ENCODE results near the gene HERC3.

The HERC3 gene

DNA sequence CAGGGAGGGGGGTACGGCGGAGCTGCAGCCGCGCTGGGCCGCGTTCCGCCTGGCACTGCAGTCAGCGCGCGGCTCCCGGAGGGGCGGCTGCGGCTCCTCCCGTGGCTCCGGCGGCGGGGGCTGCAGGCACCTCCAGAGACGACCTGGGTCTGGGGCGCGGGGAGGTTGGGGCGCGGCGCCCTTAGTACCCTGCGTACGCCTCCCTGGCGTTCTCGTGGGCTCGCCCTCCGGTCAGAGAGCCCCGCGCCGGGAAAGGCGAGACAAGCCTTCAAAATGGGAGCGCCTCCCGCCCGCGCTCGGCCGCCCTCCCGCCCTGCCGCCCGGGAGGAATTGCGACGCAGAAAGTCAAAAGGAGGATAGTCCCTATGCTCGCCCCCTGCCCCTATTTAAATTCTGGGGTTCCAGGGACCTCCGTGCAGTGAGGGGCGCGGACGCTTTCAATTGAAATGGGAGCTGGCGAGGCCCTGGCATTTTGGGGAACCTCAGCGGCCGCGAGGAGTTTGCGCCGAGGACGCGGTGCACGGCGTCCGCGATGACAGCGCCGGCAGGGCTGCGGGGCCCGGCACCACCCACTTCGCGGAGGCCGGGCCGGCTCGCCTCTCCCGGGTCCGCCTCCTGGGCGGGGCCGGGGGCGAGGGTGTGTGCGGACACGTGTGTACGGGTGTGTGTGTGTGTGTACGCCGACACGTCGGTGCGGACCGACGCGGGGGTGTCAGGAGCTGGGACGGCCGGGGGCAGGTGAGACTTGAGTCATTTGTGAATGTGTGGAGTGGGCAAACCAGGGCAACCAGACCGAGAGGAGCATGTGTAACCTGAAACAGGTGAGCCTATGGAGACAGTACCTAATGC lies 544 bp downstream of the HERC3 start:
- no peaks in the 10 kb centered on the region for H3K27me3 ChIP-seq (ENCODE audit: insufficient read depth, low read length)
- no peaks in the 10 kb centered on the region for H3K9me3 ChIP-seq (ENCODE audit: low read length)
- H4K20me1 ChIP-seq (ENCODE audit: insufficient read depth, low read length): no peaks in the 10 kb centered on the region
- H3K9ac ChIP-seq (ENCODE audit: low read length): peak overlapping the region; percentile 72
- H3K27ac ChIP-seq (ENCODE audit: low read depth, low read length, poor library complexity, severe bottlenecking): no peak overlapping the region
- H3K4me3 ChIP-seq (ENCODE audit: low read depth, low read length, poor library complexity, severe bottlenecking): peak overlapping the region; percentile 75
- 0 out of 2 replicates have a peak overlapping the region, but pooled peaks have one; percentile 3 for H2AFZ ChIP-seq (ENCODE audit: low read length)
- peaks cover 7% of the 10 kb centered on the region; the same call in 1 of the 2 replicates for H3K36me3 ChIP-seq (ENCODE audit: insufficient read depth, low read length)
- H3K79me2 ChIP-seq (ENCODE audit: insufficient read depth, low read length): no peaks in the 10 kb centered on the region
- TF ChIP-seq CTCF (IDR thresholded peaks at IDR 0.05; ENCODE audit: low read length) (no peak), EZH2 (IDR thresholded peaks at IDR 0.05; ENCODE audit: borderline replicate concordance, low read length) (no peak)
- peaks cover 14% of the 10 kb centered on the region for H3K4me1 ChIP-seq (ENCODE audit: insufficient read depth, low read length, severe bottlenecking)
- H3F3A ChIP-seq (ENCODE audit: insufficient read depth, low read length): no peaks in the 10 kb centered on the region
- peak overlapping the region; percentile 69 for H3K4me2 ChIP-seq (ENCODE audit: low read length)
- H3K9me2 ChIP-seq (ENCODE audit: low read depth, low read length): no peaks in the 10 kb centered on the region

DNA sequence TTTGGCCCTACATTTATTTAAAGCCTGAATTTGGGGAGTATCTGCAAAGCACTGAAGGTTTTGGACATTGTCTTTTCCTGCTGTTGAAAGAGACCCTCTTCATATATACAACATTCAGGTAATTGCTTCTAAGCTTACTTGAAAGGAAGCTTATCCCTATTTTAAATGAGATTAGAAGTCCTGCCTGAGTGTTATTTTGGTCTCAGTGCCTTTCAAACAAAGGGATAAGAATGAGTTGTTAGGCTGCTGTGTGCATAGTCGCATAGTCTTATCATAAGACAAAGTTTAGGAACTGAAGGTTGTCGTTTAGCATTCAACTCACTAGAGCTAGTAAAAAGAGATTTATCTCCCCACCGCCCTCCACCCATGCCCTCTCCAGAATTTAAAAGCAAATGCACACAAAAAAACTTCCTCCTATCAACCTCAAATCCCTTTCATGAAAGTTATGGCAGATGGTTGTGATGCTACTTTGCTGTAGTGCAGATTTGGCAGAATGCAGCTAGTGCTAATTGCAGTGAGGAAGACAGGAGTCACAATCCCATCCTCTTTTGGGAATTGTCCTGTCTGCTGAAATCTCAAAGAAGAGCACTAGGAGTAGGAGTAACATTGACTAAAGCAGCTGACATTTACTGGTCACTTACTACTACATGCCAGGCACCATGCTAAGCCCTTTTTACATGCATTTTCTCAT lies 5.8 kb downstream of the HERC3 start:
- Histone ChIP-seq H4K20me1 (ENCODE audit: insufficient read depth, low read length) (no peaks in the 10 kb centered on the region), H3K9me2 (ENCODE audit: low read depth, low read length) (no peaks in the 10 kb centered on the region), H3K4me1 (ENCODE audit: insufficient read depth, low read length, severe bottlenecking) (peaks cover 6% of the 10 kb centered on the region), H3K36me3 (ENCODE audit: insufficient read depth, low read length) (peaks cover 7% of the 10 kb centered on the region; the same call in 1 of the 2 replicates), H3K27ac (ENCODE audit: low read depth, low read length, poor library complexity, severe bottlenecking) (no peak overlapping the region), H3K4me3 (ENCODE audit: low read depth, low read length, poor library complexity, severe bottlenecking) (no peak overlapping the region), H2AFZ (ENCODE audit: low read length) (no peak overlapping the region), H3K27me3 (ENCODE audit: insufficient read depth, low read length) (no peaks in the 10 kb centered on the region), H3K79me2 (ENCODE audit: insufficient read depth, low read length) (no peaks in the 10 kb centered on the region), H3F3A (ENCODE audit: insufficient read depth, low read length) (no peaks in the 10 kb centered on the region), H3K9ac (ENCODE audit: low read length) (no peak overlapping the region), H3K9me3 (ENCODE audit: low read length) (no peaks in the 10 kb centered on the region), H3K4me2 (ENCODE audit: low read length) (no peak overlapping the region)
- no peak for TF ChIP-seq EZH2 (IDR thresholded peaks at IDR 0.05; ENCODE audit: borderline replicate concordance, low read length)
- no peak for TF ChIP-seq CTCF (IDR thresholded peaks at IDR 0.05; ENCODE audit: low read length)

GRCh38 chr4:88599298-88599697 lies 7.0 kb downstream of the HERC3 start:
- Histone ChIP-seq H3K27me3 (ENCODE audit: insufficient read depth, low read length) (no peaks in the 10 kb centered on the region), H3K36me3 (ENCODE audit: insufficient read depth, low read length) (peaks cover 7% of the 10 kb centered on the region; the same call in 1 of the 2 replicates), H3K79me2 (ENCODE audit: insufficient read depth, low read length) (no peaks in the 10 kb centered on the region), H3K4me1 (ENCODE audit: insufficient read depth, low read length, severe bottlenecking) (no peaks in the 10 kb centered on the region), H4K20me1 (ENCODE audit: insufficient read depth, low read length) (no peaks in the 10 kb centered on the region), H3K4me2 (ENCODE audit: low read length) (no peak overlapping the region), H3K9me2 (ENCODE audit: low read depth, low read length) (no peaks in the 10 kb centered on the region), H3K9me3 (ENCODE audit: low read length) (no peaks in the 10 kb centered on the region), H3K9ac (ENCODE audit: low read length) (no peak overlapping the region), H3F3A (ENCODE audit: insufficient read depth, low read length) (no peaks in the 10 kb centered on the region), H2AFZ (ENCODE audit: low read length) (no peak overlapping the region), H3K27ac (ENCODE audit: low read depth, low read length, poor library complexity, severe bottlenecking) (no peak overlapping the region), H3K4me3 (ENCODE audit: low read depth, low read length, poor library complexity, severe bottlenecking) (no peak overlapping the region)
- TF ChIP-seq CTCF (IDR thresholded peaks at IDR 0.05; ENCODE audit: low read length) (no peak), EZH2 (IDR thresholded peaks at IDR 0.05; ENCODE audit: borderline replicate concordance, low read length) (no peak)
